ENCODE results near the gene RECK.

GRCh38 chr9:36005891-36006290 is 30.8 kb upstream of the RECK start:
- TF ChIP-seq CTCF (IDR thresholded peaks at IDR 0.05) (no peak), POLR2A (IDR thresholded peaks at IDR 0.05) (no peak)

Data from tibial nerve (tissue), 3 donors.